ENCODE data around the gene ZNF519. TPM values are rescaled to one million over a fixed set of nuclear protein-coding genes. Genes with fewer than 3 reads are reported as not detected.
A peak's percentile ranks its signal among the peaks of the same experiment; 100 is the strongest.
"Not testable (repeated sequence)": the region's sequence is repeated elsewhere in the genome, so short reads cannot be mapped to it uniquely, and the experiment has no call there.

ZNF519 gene
- total RNA-seq (2014; rRNA removed; shearing (Covaris generic)): 4.5 and 5.0 TPM in 2 replicates

DNA sequence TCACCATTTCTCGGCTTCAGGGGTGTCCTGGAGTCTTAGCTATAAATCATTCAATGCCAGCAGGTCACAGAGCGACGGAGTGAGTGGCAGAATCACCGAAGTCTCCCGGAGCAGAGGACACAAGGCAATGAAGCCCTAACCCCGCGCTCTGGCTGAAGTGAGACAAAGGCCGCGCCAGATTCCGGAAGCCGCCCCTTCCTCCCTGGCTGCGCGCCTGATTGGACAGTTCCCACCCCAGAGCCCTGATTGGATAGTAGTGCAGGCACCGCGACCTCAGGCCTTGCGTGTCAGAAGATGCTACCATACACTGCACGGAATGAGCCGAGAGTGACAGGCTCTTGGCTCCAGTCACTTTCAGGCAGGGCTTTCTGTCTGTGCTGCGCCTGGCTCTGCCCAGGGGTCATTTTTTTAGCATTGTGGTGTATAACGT is at the start of gene ZNF519:
Gene ZNF519 (minus strand): TSS at position 165 of the 430 bp plus-strand sequence. CDS start 158 bp downstream, at position 7.
- DNase-seq (ENCODE audit: low read depth): peak; percentile 96

GRCh38 chr18:14179306-14179705 is 47.1 kb upstream of the ZNF519 start:
- DNase-seq (ENCODE audit: low read depth): no peak

- DNase-seq (ENCODE audit: low read depth): not testable (repeated sequence)
Measured at GRCh38 chr18:14178321-14179196, 46.3 kb upstream of the ZNF519 start.

DNA sequence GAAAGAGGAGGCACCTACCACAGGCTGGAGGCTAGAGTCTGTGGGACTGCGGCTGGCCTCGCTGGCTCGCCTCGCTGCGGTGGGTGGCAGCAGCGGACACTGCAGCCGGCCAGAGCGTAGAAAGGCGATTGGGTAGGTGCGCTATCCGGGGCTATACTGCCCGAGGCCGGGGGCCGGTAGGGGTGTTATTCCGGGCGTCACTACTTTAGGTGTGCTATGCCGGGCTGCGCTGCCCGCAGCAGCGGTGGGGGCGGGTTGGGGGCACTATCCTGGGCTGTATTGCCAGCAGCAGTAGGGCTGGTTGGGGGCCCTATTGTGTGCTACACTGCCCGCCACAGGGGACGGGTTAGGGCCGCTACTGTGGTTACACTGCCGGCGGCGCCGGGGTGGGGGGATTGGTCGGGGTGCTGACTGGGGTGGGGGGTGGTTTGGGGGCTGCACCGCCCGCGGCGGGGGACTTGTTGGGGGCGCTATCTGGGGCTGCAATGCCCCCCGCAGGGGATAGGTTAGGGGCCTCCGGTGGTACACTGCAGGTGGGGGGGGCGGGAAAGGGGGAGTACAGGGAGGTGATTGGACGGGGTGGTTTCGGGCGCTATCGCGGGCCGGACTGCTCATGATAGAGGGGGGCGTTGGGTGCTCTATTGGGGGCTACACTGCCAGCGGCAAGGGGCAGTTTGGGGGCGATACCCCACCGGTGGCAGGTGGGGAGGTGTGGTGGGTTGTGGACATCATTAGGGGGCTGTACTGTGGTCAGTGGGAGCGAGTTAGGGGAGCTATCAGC is 45.5 kb upstream of the ZNF519 start:
- not testable (repeated sequence) for DNase-seq (ENCODE audit: low read depth)

DNA sequence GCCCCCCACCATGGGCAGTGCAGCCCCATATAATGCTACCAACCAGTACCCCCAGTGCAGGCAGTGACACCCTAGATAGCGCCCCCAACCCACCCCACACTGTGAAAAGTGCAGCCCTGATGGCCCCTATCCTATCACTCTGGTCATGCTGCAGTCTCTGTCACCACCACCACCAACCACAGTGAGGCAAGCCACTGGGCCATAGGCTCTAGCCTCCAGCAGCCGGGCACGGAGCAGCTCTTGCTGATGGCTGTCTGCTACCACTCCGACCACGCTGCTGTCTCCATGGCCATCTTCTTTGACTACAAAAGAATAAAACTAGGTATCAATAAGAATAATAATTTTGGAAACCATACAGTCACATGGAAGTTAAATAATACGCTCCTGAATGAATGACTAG is 43.2 kb upstream of the ZNF519 start:
- DNase-seq (ENCODE audit: low read depth): not testable (repeated sequence)

DNA sequence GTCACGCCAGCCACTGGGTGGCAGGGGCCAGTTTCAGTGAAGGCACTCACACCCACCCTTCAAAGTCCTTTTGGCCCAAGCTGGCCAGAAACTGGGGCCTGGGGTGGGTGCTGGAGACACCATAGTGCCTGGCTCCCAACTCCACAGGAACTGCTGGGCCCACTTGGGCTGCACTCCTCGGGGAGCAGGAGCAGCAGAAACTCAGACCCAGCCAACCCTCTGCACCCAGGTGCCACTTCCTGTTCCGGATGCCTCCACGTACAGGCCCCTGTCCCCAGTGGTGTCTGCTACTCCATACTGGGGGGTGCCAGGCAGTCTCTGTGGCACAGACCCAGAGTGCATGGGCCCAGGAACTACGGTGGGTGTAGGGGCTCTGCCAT is 42.5 kb upstream of the ZNF519 start:
- DNase-seq (ENCODE audit: low read depth): no peak

GRCh38 chr18:14174002-14174705 is 41.9 kb upstream of the ZNF519 start:
- DNase-seq (ENCODE audit: low read depth): not testable (repeated sequence)

DNA sequence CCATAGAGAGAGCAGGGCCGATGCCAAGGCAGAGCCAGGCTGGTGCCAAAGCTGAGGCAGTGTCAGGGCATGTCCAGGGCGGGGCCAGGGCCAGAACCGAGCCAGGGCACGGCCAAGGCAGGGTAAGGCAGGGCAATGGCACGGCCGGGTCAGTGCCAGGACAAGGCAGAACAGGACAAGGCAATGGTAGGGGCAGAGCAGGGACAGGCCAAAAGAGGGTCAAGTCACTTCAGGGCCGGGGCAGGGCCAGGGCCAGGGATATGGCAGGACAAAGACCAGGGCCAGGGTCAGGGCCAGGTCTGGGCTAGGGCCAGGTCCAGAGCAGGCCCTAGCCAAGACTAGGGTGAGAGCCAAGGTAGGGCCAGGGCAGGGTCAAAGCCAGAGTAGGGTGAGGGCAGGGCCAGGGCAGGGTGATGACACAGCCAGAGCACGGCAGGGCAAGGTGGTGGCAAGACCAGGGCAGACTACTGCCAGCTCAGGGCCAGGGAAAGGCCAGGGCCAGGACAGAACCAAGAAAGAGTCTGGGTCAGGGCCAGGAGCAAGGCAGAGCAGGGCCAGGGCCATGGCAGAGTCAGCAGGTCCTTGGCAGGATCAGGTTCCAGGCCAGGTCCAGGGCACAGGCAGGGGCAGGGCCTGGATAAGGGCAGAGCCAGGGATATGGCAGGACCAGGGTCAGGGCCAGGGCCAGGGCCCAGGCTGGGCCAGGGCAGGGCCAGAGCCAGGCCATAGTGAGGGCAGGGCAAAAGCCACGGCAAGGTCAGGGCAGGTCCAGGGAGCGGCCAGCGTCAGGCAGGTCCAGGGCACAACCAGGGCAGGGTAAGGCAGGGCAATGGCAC is 41.1 kb upstream of the ZNF519 start:
- not testable (repeated sequence) for DNase-seq (ENCODE audit: low read depth)

GRCh38 chr18:14172142-14173115 is 40.2 kb upstream of the ZNF519 start:
- not testable (repeated sequence) for DNase-seq (ENCODE audit: low read depth)

- DNase-seq (ENCODE audit: low read depth): not testable (repeated sequence)
Measured at GRCh38 chr18:14171301-14172141, 39.3 kb upstream of the ZNF519 start.

GRCh38 chr18:14170367-14171036 is 38.3 kb upstream of the ZNF519 start:
- DNase-seq (ENCODE audit: low read depth): not testable (repeated sequence)

DNA sequence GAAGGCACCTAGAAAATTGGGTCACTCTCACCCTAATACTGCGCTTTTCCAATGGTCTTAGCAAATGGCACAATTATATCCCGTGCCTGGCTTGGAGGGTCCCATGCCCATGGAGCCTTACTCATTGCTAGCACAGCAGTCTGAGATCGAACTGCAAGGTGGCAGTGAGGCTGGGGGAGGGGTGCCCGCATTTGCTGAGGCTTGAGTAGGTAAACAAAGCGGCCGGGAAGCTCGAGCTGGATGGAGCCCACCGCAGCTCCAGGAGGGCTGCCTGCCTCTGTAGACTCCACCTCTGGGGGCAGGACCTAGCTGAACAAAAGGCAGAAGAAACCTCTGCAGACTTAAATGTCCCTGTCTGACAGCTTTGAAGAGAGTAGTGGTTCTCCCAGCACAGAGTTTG is 30.7 kb upstream of the ZNF519 start:
- not testable (repeated sequence) for DNase-seq (ENCODE audit: low read depth)

GRCh38 chr18:14151564-14152113 is 19.4 kb upstream of the ZNF519 start:
- DNase-seq (ENCODE audit: low read depth): not testable (repeated sequence)

DNA sequence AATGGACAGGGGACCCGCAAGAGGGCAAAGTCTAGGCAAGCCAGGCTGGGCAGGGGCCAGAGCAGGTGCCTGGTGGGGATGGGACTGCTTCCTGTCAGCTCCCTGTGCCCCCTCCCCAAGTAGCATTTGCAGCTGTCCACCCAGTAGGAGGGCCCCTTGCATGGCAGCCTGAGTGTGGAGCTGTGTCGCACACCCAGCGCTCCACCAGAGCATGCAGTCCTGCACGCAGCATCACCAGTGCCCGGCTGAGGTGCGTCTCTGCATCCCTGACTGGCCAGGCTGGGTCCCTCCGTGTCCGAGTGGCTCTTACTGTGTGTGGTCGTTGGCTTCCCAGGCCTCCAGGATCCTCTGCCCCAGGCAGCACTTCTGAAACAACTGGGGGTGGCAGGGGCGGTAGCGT is 18.5 kb upstream of the ZNF519 start:
- DNase-seq (ENCODE audit: low read depth): not testable (repeated sequence)

GRCh38 chr18:14149916-14150420 is 17.7 kb upstream of the ZNF519 start:
- DNase-seq (ENCODE audit: low read depth): not testable (repeated sequence)

GRCh38 chr18:14149121-14149850 is 17.1 kb upstream of the ZNF519 start:
- DNase-seq (ENCODE audit: low read depth): not testable (repeated sequence)

Measured in Daoy (cell line).